Endothelial cell of umbilical vein (primary cell): ENCODE measurements around the gene UPF2. TPM values are rescaled to one million over a fixed set of nuclear protein-coding genes. Genes with fewer than 3 reads are reported as not detected.

ENCODE experiments used
- BruUV-seq: library from RNA; stranded (reverse); fragments of 400-500 nt; replicated peaks from 2 replicates; lab custom pipeline; 2021; lab: Mats Ljungman, UMichigan
- CTCF ChIA-PET: fragments of 300-600, 350-600 bp; sonication (Branson Sonifier 250); formaldehyde crosslinking; loops from one replicate; lab custom pipeline; 2021; ENCODE audit warnings: antibody characterized with exemption, inconsistent platforms; lab: Charles Lee
- POLR2A ChIA-PET: fragments of 300-600, 350-600 bp; sonication (Branson Sonifier 250); formaldehyde crosslinking; loops from one replicate; lab custom pipeline; 2021; ENCODE audit warnings: antibody characterized with exemption, inconsistent platforms; lab: Charles Lee
- DNase-seq: peaks from one replicate; pipeline ENCODE4 v3.0.0-alpha.2; 2011; ENCODE audit warnings: low read depth, low spot score
- FAIRE-seq: peaks from 2 replicates; lab custom pipeline; 2011; peaks lifted over from hg19 to GRCh38; lab: Jason Lieb, UNC
- H2AFZ ChIP-seq: 2 replicates; pipeline ENCODE4 v1.6.0; 2012; ENCODE audit warnings: low read depth, low read length, control low read depth, inconsistent platforms
- H3K27ac ChIP-seq: 2 replicates; pipeline ENCODE4 v1.5.1; 2011; ENCODE audit warnings: low read depth, mild to moderate bottlenecking, control low read depth, low read length, moderate library complexity; ENCODE audit not compliant: insufficient read depth
- H3K27me3 ChIP-seq, 2 experiments: 2 replicates each; pipeline versions ENCODE4 v1.6.0 to v1.6.1; 2011; ENCODE audit warnings: low read length in 2 of 2, mixed read lengths in 1 of 2; ENCODE audit not compliant: control insufficient read depth in 2 of 2, insufficient read depth in 2 of 2
- H3K36me3 ChIP-seq, 2 experiments: 2 replicates in 1 of 2; 3 replicates in 1 of 2; pipeline ENCODE4 v1.5.1; 2011; ENCODE audit warnings: low read length in 2 of 2, mild to moderate bottlenecking in 1 of 2, moderate library complexity in 1 of 2; ENCODE audit not compliant: control insufficient read depth in 2 of 2, insufficient read depth in 2 of 2; ENCODE audit errors: extremely low read depth in 1 of 2
- H3K4me1 ChIP-seq: 3 replicates; pipeline ENCODE4 v1.5.1; 2011; ENCODE audit warnings: mild to moderate bottlenecking, low read length; ENCODE audit not compliant: control insufficient read depth, insufficient read depth; ENCODE audit errors: extremely low read depth
- H3K4me2 ChIP-seq: 2 replicates; pipeline ENCODE4 v1.6.1; 2011; ENCODE audit warnings: low read length, control low read depth, mixed read lengths; ENCODE audit not compliant: insufficient read depth
- H3K4me3 ChIP-seq, 3 experiments: fragments of 200-600 bp in 1 of 3; sonication (generic), shearing (Covaris generic) in 1 of 3; replicated peaks in 1 of 3; 2 replicates each; pipeline ENCODE4 v1.5.1; 2011 to 2016; ENCODE audit warnings: control low read depth in 3 of 3, low read length in 3 of 3, mild to moderate bottlenecking in 2 of 3, inconsistent platforms in 1 of 3, low read depth in 1 of 3, moderate library complexity in 1 of 3; ENCODE audit not compliant: insufficient read depth in 1 of 3
- H3K79me2 ChIP-seq: 2 replicates; pipeline ENCODE4 v1.6.0; 2012; ENCODE audit warnings: low read length, inconsistent platforms; ENCODE audit not compliant: control insufficient read depth, insufficient read depth
- H3K9ac ChIP-seq: replicated peaks from 2 replicates; pipeline ENCODE3; 2011; ENCODE audit warnings: low read length, control low read depth; ENCODE audit not compliant: insufficient read depth; ENCODE audit errors: extremely low read depth
- H3K9me1 ChIP-seq: replicated peaks from 3 replicates; pipeline ENCODE4 v1.6.0; 2011; ENCODE audit warnings: mild to moderate bottlenecking, low read length; ENCODE audit not compliant: control insufficient read depth, insufficient read depth; ENCODE audit errors: extremely low read depth
- H3K9me3 ChIP-seq: replicated peaks from 2 replicates; pipeline ENCODE4 v1.5.1; 2012; ENCODE audit warnings: low read length, inconsistent platforms; ENCODE audit not compliant: control insufficient read depth, insufficient read depth
- H4K20me1 ChIP-seq: replicated peaks from 2 replicates; pipeline ENCODE3; 2011; ENCODE audit warnings: mild to moderate bottlenecking, low read length; ENCODE audit not compliant: control insufficient read depth, insufficient read depth; ENCODE audit errors: extremely low read depth
- EZH2 ChIP-seq: IDR thresholded peaks from 2 replicates; pipeline ENCODE4 v1.6.1; 2012; ENCODE audit warnings: borderline replicate concordance, low read depth, mild to moderate bottlenecking, moderate library complexity, low read length, inconsistent platforms; ENCODE audit not compliant: severe bottlenecking
- FOS ChIP-seq: IDR thresholded peaks from 2 replicates; pipeline ENCODE4 v1.6.1; 2011; ENCODE audit warnings: mild to moderate bottlenecking, low read length, moderate library complexity, borderline replicate concordance; ENCODE audit not compliant: insufficient read depth
- GATA2 ChIP-seq: IDR thresholded peaks from 2 replicates; pipeline ENCODE4 v1.7.0; 2011; ENCODE audit warnings: low read depth, mild to moderate bottlenecking, moderate library complexity, mixed read lengths, low read length; ENCODE audit not compliant: insufficient read length, insufficient read depth
- JUN ChIP-seq: IDR thresholded peaks from 2 replicates; pipeline ENCODE4 v1.6.1; 2011; ENCODE audit warnings: borderline replicate concordance, low read depth; ENCODE audit not compliant: insufficient read length, insufficient read depth
- POLR2A ChIP-seq: IDR thresholded peaks from 2 replicates; pipeline ENCODE4 v1.6.1; 2012; ENCODE audit warnings: low read depth, mild to moderate bottlenecking, control low read depth, low read length
- POLR2AphosphoS5 ChIP-seq: IDR thresholded peaks from 2 replicates; pipeline ENCODE4 v1.6.1; 2012; ENCODE audit warnings: low read depth, mild to moderate bottlenecking, control low read depth, low read length, moderate library complexity; ENCODE audit not compliant: insufficient read depth
- dilution Hi-C: fragments of 300-500 bp; cut with MboI; formaldehyde crosslinking; loops from one replicate; pipeline ENCODE4 v1.15.0; 2019; ENCODE audit warnings: low sequenced_read_pairs; ENCODE audit not compliant: extremely low pct_ligation_motif_present
- intact Hi-C: fragments of 100-400 bp; cut with micrococcal nuclease; formaldehyde crosslinking; loops from one replicate; pipeline ENCODE4 v1.10.0; 2022
- polyA plus RNA-seq, 4 experiments: library from polyadenylated mRNA; depleted of rRNA in 3 of 4; stranded (reverse) in 3 of 4; unstranded in 1 of 4; fragments of >200 nt; gene quantifications; 2 replicates each; pipeline versions ENCODE4 v1.2.1 to v1.2.3, GENCODE V29; 2011 to 2012; ENCODE audit warnings: missing spikeins in 1 of 4
- total RNA-seq: library from RNA; stranded (reverse); gene quantifications from 2 replicates; pipeline ENCODE4 v1.2.3, GENCODE V29; 2021
- TF ChIP-seq, protein P1 (sequence below), 2 donors: IDR thresholded peaks; 1 replicate in 1 of 2; 2 replicates in 1 of 2; pipeline ENCODE4 v1.5.1; 2011; ENCODE audit warnings: low read length in 2 of 2, mild to moderate bottlenecking in 2 of 2, moderate library complexity in 2 of 2, control low read depth in 1 of 2, inconsistent platforms in 1 of 2, low read depth in 1 of 2; ENCODE audit not compliant: insufficient read depth in 1 of 2; ENCODE audit errors: extremely low read depth in 1 of 2
- TF ChIP-seq, protein P2 (sequence below): IDR thresholded peaks from 2 replicates; pipeline ENCODE4 v1.6.1; 2011; ENCODE audit not compliant: insufficient read depth, insufficient read length

Gene UPF2
- total and polyA plus RNA-seq, 2 donors (not counting 3 experiments of a cell fraction or from before 2014, with no cell fraction given), result 4.8 to 27.7 TPM

DNA sequence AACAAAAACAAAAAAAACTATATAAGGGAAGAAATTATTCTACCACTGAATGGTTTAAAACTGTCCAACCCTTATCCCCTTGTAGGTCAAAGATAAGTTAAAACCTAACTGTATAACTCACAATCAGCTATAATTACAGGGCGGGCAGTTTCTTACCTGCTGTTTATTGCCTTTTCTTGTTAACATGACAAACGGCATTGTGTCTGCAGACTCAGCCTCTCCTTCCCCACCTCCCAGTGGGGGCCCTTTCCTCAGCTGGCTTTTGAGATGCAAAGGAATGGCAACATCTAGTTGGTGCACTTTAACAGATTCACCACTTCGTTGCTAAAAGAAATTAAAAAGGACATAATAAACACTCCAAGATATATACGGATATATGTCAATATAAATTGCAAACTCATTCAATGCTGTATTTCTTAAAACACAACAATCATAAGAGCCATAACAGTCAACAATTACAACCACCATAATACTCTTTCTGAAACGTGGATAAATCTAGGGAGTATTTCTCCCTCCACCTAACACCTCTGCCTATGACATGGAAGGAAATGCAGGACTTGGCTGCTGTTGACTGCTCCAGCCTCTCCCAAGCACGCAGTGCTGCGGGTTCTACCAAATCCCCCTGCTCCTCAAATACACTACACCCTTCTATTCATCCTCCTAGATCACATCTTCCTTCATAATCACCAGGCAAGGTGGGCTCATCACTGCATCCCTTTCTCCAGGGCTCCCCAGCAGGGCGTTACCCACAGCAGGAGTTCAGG lies 106.0 kb downstream of the UPF2 start:
- POLR2A ChIA-PET, result no interaction called here
- H3K27ac ChIP-seq, result no peak overlapping the region
- H3K9ac ChIP-seq, result no peak overlapping the region
- no peak for TF ChIP-seq EZH2
- H3K9me3 ChIP-seq, result no peaks in the 10 kb centered on the region
- CTCF ChIA-PET, result interaction anchor here (1.5 kb wide), 1 partner anchor 49 kb away, joined by 4 read pairs; no protein-coding TSS in a partner anchor
- H3K9me1 ChIP-seq, result no peaks in the 10 kb centered on the region
- dilution Hi-C loops, result no loop called here
- FAIRE-seq (no peak), DNase-seq (no peak)
- no peak overlapping the region for H2AFZ ChIP-seq
- no peaks in the 10 kb centered on the region for H4K20me1 ChIP-seq
- peaks cover 1 to 9% of the 10 kb centered on the region in 2 experiments for H3K36me3 ChIP-seq
- intact Hi-C loops, result no loop called here
- no peaks in the 10 kb centered on the region for H3K4me1 ChIP-seq
- H3K79me2 ChIP-seq, result no peaks in the 10 kb centered on the region
- no TSS peak for BruUV-seq
- no peak overlapping the region for H3K4me2 ChIP-seq
- H3K27me3 ChIP-seq, result no peaks in the 10 kb centered on the region
- H3K4me3 ChIP-seq, result no peak overlapping the region

DNA sequence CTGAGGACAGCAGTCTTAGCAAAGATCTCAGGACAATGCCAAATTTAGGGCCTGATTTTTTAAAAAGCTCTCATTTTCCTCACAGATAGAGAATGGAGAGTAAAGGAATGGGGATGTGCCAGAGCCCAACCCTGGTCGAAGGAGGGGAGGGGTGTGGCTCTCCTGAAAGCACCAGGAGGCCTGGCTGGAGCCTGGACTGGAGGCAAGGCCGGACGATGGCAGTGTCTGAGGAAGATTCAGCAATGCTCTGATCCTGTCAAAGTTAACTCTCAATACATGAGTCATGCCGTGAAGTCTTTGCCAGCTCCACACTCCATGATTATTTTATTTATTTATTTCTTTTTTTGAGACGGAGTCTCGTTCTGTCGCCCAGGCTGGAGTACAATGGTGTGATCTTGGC lies 108.3 kb downstream of the UPF2 start:
- Histone ChIP-seq H3K79me2 (no peaks in the 10 kb centered on the region), H3K27me3 (no peaks in the 10 kb centered on the region), H3K4me3 (no peak overlapping the region), H3K9me1 (no peaks in the 10 kb centered on the region), H3K9ac (no peak overlapping the region), H3K27ac (no peak overlapping the region), H2AFZ (no peak overlapping the region), H3K9me3 (no peaks in the 10 kb centered on the region), H4K20me1 (no peaks in the 10 kb centered on the region), H3K4me1 (no peaks in the 10 kb centered on the region), H3K4me2 (no peak overlapping the region), H3K36me3 (peaks cover 5 to 18% of the 10 kb centered on the region in 2 experiments)
- intact Hi-C loops (no loop called here), dilution Hi-C loops (no loop called here)
- CTCF ChIA-PET, result interaction anchor here (0.8 kb wide), 1 partner anchor 52 kb away, joined by 3 read pairs; no protein-coding TSS in a partner anchor
- no peak for TF ChIP-seq GATA2
- TF ChIP-seq, protein P1, sequence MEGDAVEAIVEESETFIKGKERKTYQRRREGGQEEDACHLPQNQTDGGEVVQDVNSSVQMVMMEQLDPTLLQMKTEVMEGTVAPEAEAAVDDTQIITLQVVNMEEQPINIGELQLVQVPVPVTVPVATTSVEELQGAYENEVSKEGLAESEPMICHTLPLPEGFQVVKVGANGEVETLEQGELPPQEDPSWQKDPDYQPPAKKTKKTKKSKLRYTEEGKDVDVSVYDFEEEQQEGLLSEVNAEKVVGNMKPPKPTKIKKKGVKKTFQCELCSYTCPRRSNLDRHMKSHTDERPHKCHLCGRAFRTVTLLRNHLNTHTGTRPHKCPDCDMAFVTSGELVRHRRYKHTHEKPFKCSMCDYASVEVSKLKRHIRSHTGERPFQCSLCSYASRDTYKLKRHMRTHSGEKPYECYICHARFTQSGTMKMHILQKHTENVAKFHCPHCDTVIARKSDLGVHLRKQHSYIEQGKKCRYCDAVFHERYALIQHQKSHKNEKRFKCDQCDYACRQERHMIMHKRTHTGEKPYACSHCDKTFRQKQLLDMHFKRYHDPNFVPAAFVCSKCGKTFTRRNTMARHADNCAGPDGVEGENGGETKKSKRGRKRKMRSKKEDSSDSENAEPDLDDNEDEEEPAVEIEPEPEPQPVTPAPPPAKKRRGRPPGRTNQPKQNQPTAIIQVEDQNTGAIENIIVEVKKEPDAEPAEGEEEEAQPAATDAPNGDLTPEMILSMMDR (IDR thresholded peaks at IDR 0.05; ENCODE audit: extremely low read depth in 1 of 2, insufficient read depth in 1 of 2, low read depth in 1 of 2, low read length in 2 of 2), result no peak
- TF ChIP-seq, protein P2, sequence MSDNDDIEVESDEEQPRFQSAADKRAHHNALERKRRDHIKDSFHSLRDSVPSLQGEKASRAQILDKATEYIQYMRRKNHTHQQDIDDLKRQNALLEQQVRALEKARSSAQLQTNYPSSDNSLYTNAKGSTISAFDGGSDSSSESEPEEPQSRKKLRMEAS, result no peak
- TF ChIP-seq FOS, result no peak
- no peak for TF ChIP-seq JUN
- no peak for TF ChIP-seq POLR2A
- TF ChIP-seq POLR2AphosphoS5, result no peak
- DNase-seq (no peak), FAIRE-seq (no peak)
- POLR2A ChIA-PET, result no interaction called here
- no TSS peak for BruUV-seq
